GM23338 (cell line): ENCODE measurements around the gene COL4A2. TPM values are rescaled to one million over a fixed set of nuclear protein-coding genes. Genes with fewer than 3 reads are reported as not detected.
A peak's percentile ranks its signal among the peaks of the same experiment; 100 is the strongest.

Experiments used
- ATAC-seq: fragments of 200-7000 bp; cut with Tn5 transposase; 3 replicates; pipeline ENCODE4 v1.9.1; 2020
- DNase-seq: peaks from one replicate; pipeline ENCODE4 v3.0.0-alpha.2; 2015; ENCODE audit warnings: low spot score
- H2AFZ ChIP-seq: fragments of 200-600 bp; sonication (generic); 2 replicates; pipeline ENCODE4 v1.8.0; 2016; ENCODE audit warnings: antibody characterized with exemption, mild to moderate bottlenecking, moderate library complexity
- H3F3A ChIP-seq: fragments of 200-600 bp; sonication (generic); replicated peaks from 2 replicates; pipeline ENCODE4 v1.8.0; 2017; ENCODE audit warnings: antibody characterized with exemption, mixed run types, low read depth
- H3K27ac ChIP-seq: fragments of 200-600 bp; sonication (generic); 2 replicates; pipeline ENCODE4 v1.6.1; 2016; ENCODE audit warnings: low read depth
- H3K27me3 ChIP-seq: fragments of 200-600 bp; sonication (generic); 2 replicates; pipeline ENCODE4 v1.8.0; 2016; ENCODE audit warnings: mild to moderate bottlenecking, mixed run types, moderate library complexity; ENCODE audit not compliant: insufficient read depth
- H3K36me3 ChIP-seq: fragments of 200-600 bp; sonication (generic); 2 replicates; pipeline ENCODE4 v1.8.0; 2016; ENCODE audit warnings: mild to moderate bottlenecking; ENCODE audit not compliant: insufficient read depth
- H3K4me1 ChIP-seq: fragments of 200-600 bp; sonication (generic); 2 replicates; pipeline ENCODE4 v1.8.0; 2016; ENCODE audit warnings: mild to moderate bottlenecking, moderate library complexity; ENCODE audit not compliant: insufficient read depth
- H3K4me2 ChIP-seq: fragments of 200-600 bp; sonication (generic); 2 replicates; pipeline ENCODE4 v1.7.1; 2017; ENCODE audit warnings: mixed run types
- H3K4me3 ChIP-seq: fragments of 200-600 bp; sonication (generic); 2 replicates; pipeline ENCODE4 v1.6.1; 2016; ENCODE audit warnings: mixed run types
- H3K79me2 ChIP-seq: fragments of 200-600 bp; sonication (generic); replicated peaks from 2 replicates; pipeline ENCODE4 v1.8.0; 2017; ENCODE audit warnings: mild to moderate bottlenecking; ENCODE audit not compliant: insufficient read depth
- H3K9me2 ChIP-seq: fragments of 200-600 bp; sonication (generic); 2 replicates; pipeline ENCODE4 v1.8.0; 2017; ENCODE audit not compliant: insufficient read depth
- H4K20me1 ChIP-seq: fragments of 200-600 bp; sonication (generic); replicated peaks from 2 replicates; pipeline ENCODE4 v1.8.0; 2017; ENCODE audit warnings: mild to moderate bottlenecking; ENCODE audit not compliant: insufficient read depth
- H3K27ac Mint-ChIP-seq: 2 replicates; pipeline ENCODE4 v1.8.0; 2020; ENCODE audit warnings: inconsistent platforms, mild to moderate bottlenecking, moderate library complexity, mixed read lengths
- H3K27me3 Mint-ChIP-seq: 3 replicates; pipeline ENCODE4 v1.8.0; 2022; ENCODE audit warnings: low read depth, mild to moderate bottlenecking, moderate library complexity, mixed read lengths, inconsistent platforms; ENCODE audit not compliant: insufficient read depth, poor library complexity
- H3K36me3 Mint-ChIP-seq: 3 replicates; pipeline ENCODE4 v1.8.0; 2021; ENCODE audit warnings: low read depth, mild to moderate bottlenecking, inconsistent platforms, moderate library complexity, mixed read lengths
- H3K4me1 Mint-ChIP-seq: 3 replicates; pipeline ENCODE4 v1.8.0; 2020; ENCODE audit warnings: mild to moderate bottlenecking, inconsistent platforms, mixed read lengths
- H3K4me3 Mint-ChIP-seq: 3 replicates; pipeline ENCODE4 v1.8.0; 2021; ENCODE audit warnings: moderate library complexity, mild to moderate bottlenecking, inconsistent platforms, mixed read lengths
- H3K9me3 Mint-ChIP-seq: 3 replicates; pipeline ENCODE4 v1.8.0; 2020; ENCODE audit warnings: moderate library complexity, mild to moderate bottlenecking, inconsistent platforms, mixed read lengths
- CTCF ChIP-seq, 2 experiments: fragments of 200-600 bp in 1 of 2; sonication (generic) in 1 of 2; conservative IDR thresholded peaks; 2 replicates each; pipeline versions ENCODE4 v1.5.1 to v1.6.1; 2016 to 2017; ENCODE audit warnings: antibody characterized with exemption in 2 of 2, low read depth in 2 of 2, mild to moderate bottlenecking in 2 of 2, moderate library complexity in 1 of 2
- ETS1 ChIP-seq: IDR thresholded peaks from 2 replicates; pipeline ENCODE4 v1.6.1; 2016; ENCODE audit warnings: antibody characterized with exemption
- JUNB ChIP-seq: IDR thresholded peaks from one replicate; pipeline ENCODE4 v1.6.1; 2016; ENCODE audit warnings: antibody characterized with exemption; ENCODE audit not compliant: unreplicated experiment
- POLR2AphosphoS5 ChIP-seq: IDR thresholded peaks from 2 replicates; pipeline ENCODE4 v1.6.1; 2016; ENCODE audit warnings: antibody characterized with exemption, low read depth
- long read RNA-seq: library from polyadenylated mRNA; unstranded; transcript quantifications from one replicate; pipeline ENCODE4 v2.0.0, GENCODE V29; 2020; ENCODE audit not compliant: unreplicated experiment
- polyA plus RNA-seq: library from polyadenylated mRNA; unstranded; fragments of >200 nt; fragmentation: Nextera tagmentation; extraction: Ambion mirVana; gene quantifications from 2 replicates; pipeline ENCODE4 v1.2.1, GENCODE V29; 2016
- total RNA-seq: library from RNA; depleted of rRNA; stranded (reverse); fragments of >200 nt; shearing (Covaris generic); gene quantifications from 2 replicates; pipeline ENCODE4 v1.2.3, GENCODE V29; 2014; rRNA removed

The COL4A2 gene
- total RNA-seq, result 117 and 131 TPM in 2 replicates
- polyA plus RNA-seq, result 35.6 and 37.4 TPM in 2 replicates
- long read RNA-seq, transcript COL4A2-218 (18 exons, 3,108 nt), result major isoform, 6 of 14 reads
- long read RNA-seq, partial matches to known transcripts, result 5 of 14 reads
- long read RNA-seq, other reads (novel, unspliced or antisense), result 1 of 14 reads

- Histone ChIP-seq H3K4me2 (peak within 1 kb of the TSS; percentile 95), H3K4me1 (peaks cover 30% of the 10 kb centered on the region), H3K9me2 (no peaks in the 10 kb centered on the region; the same call in 1 of the 2 replicates), H3K36me3 (peaks cover 6% of the 10 kb centered on the region; the same call in 1 of the 2 replicates), H3K27ac (no peak within 1 kb of the TSS), H3K4me3 (peak within 1 kb of the TSS; percentile 98), H3K79me2 (peaks cover 63% of the 10 kb centered on the region), H3F3A (no peaks in the 10 kb centered on the region), H4K20me1 (peaks cover 3% of the 10 kb centered on the region), H3K27me3 (peaks cover 31% of the 10 kb centered on the region), H2AFZ (peak within 1 kb of the TSS; percentile 56)
- DNase-seq, result peak; percentile 87
- peaks cover 2% of the 10 kb centered on the region; the same call in 2 of the 3 replicates for H3K36me3 Mint-ChIP-seq
- H3K4me3 Mint-ChIP-seq, result peak within 1 kb of the TSS; percentile 93
- H3K4me1 Mint-ChIP-seq, result peaks cover 35% of the 10 kb centered on the region
- TF ChIP-seq ETS1, result no peak
- TF ChIP-seq POLR2AphosphoS5, result peak; percentile 80
- no peak for TF ChIP-seq JUNB
- no peak within 1 kb of the TSS; the same call in 1 of the 2 replicates for H3K27ac Mint-ChIP-seq
- peaks cover 21% of the 10 kb centered on the region for H3K27me3 Mint-ChIP-seq
- ATAC-seq, result peak; percentile 59
- H3K9me3 Mint-ChIP-seq, result peaks cover 3% of the 10 kb centered on the region; the same call in 1 of the 3 replicates
Measured at GRCh38 chr13:110306960-110307766, at the start of gene COL4A2, which contains the start of gene COL4A1. Gene COL4A2, plus strand, starts transcription at chr13:110307284. Its CDS starts 620 bp downstream, at chr13:110307904. Gene COL4A1, minus strand, starts transcription at chr13:110307157. Its CDS starts 130 bp downstream, at chr13:110307027.

GRCh38 chr13:110257408-110257807 is 49.7 kb upstream of the COL4A2 start:
- Histone ChIP-seq H4K20me1 (no peaks in the 10 kb centered on the region), H3K4me1 (peaks cover 11% of the 10 kb centered on the region; the same call in 1 of the 2 replicates), H3K36me3 (no peaks in the 10 kb centered on the region), H3F3A (peaks cover 4% of the 10 kb centered on the region), H2AFZ (no peak overlapping the region), H3K27ac (no peak overlapping the region), H3K79me2 (peaks cover 15% of the 10 kb centered on the region), H3K9me2 (no peaks in the 10 kb centered on the region), H3K4me2 (no peak overlapping the region), H3K27me3 (no peaks in the 10 kb centered on the region), H3K4me3 (no peak overlapping the region)
- ATAC-seq (no peak), DNase-seq (no peak)
- Mint-ChIP-seq H3K9me3 (no peaks in the 10 kb centered on the region; the same call in 2 of the 3 replicates), H3K27ac (no peak overlapping the region), H3K4me3 (no peak overlapping the region), H3K36me3 (no peaks in the 10 kb centered on the region; the same call in 2 of the 3 replicates), H3K4me1 (peaks cover 26% of the 10 kb centered on the region), H3K27me3 (peaks cover 7% of the 10 kb centered on the region)
- no peak for TF ChIP-seq CTCF (conservative IDR thresholded peaks at IDR 0.05; ENCODE audit: low read depth in 2 of 2)
